ENCODE measurements around the gene ATF6B. TPM values are rescaled to one million over a fixed set of nuclear protein-coding genes. Genes with fewer than 3 reads are reported as not detected.

The ATF6B gene
- total RNA-seq, 1 donor: 23.8 TPM

DNA sequence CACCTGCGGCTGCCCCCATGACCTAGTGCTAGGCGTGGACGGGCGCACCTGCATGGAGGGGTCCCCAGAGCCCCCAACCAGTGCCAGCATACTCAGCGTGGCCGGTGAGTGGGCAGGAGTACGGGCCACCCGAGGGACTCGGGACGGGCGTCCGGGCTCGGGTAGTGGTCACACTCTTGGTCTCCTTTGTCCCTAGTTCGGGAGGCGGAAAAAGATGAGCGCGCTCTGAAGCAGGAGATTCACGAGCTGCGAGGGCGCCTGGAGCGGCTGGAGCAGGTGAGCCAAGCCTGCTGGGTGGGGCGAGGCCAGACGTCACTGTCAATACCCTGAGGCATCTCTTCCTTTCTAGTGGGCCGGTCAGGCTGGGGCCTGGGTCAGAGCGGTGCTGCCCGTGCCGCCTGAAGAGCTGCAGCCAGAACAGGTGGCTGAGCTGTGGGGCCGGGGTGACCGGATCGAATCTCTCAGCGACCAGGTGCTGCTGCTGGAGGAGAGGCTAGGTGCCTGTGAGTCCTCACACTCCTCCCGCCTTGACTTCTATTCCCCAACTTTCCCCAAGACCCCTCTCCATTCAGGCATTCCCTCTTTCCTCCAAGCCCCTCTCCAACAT, 39.2 kb upstream of the ATF6B start:
- TF ChIP-seq CTCF (IDR thresholded peaks at IDR 0.05; ENCODE audit: insufficient read depth, low read length): no peak
- DNase-seq (ENCODE audit: low read depth): no peak
- no peak overlapping the region for H3K4me3 ChIP-seq (ENCODE audit: low read depth, low read length)

- TF ChIP-seq CTCF (IDR thresholded peaks at IDR 0.05; ENCODE audit: insufficient read depth, low read length): peak; percentile 5
- no peak overlapping the region for H3K4me3 ChIP-seq (ENCODE audit: low read depth, low read length)
- DNase-seq (ENCODE audit: low read depth): no peak
Observed at GRCh38 chr6:32166411-32167061, 38.5 kb upstream of the ATF6B start.

- H3K4me3 ChIP-seq (ENCODE audit: low read depth, low read length): no peak within 1 kb of the TSS
- TF ChIP-seq CTCF (IDR thresholded peaks at IDR 0.05; ENCODE audit: insufficient read depth, low read length): no peak
- DNase-seq (ENCODE audit: low read depth): no peak
Observed at GRCh38 chr6:32164295-32164694, 36.2 kb upstream of the ATF6B start, which contains the start of gene EGFL8. Gene EGFL8, plus strand, starts transcription at chr6:32164595. Its CDS starts 1,571 bp downstream, at chr6:32166166.

- no peak for TF ChIP-seq CTCF (IDR thresholded peaks at IDR 0.05; ENCODE audit: insufficient read depth, low read length)
- no peak for DNase-seq (ENCODE audit: low read depth)
- no peak overlapping the region for H3K4me3 ChIP-seq (ENCODE audit: low read depth, low read length)
Observed at GRCh38 chr6:32163559-32164258, 35.7 kb upstream of the ATF6B start.

DNA sequence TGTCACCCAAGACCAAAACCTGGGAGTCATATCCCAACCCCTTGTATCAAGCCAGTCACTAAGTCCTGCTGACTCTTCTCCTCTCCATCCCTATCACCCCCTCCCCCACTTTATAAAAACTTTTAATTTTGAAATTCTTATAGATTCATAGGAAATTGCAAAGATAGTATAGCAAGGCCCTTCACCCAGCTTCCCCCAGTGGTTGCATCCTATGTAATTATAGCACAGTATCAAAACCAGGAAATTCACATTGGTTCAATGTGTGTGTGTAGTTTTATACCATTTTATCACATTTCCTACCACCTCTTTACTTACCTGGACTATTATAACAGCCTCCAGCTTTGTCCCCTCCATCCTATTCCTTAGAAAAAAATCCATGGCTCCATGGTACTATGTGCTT, 30.0 kb upstream of the ATF6B start:
- TF ChIP-seq CTCF (IDR thresholded peaks at IDR 0.05; ENCODE audit: insufficient read depth, low read length): no peak
- no peak overlapping the region for H3K4me3 ChIP-seq (ENCODE audit: low read depth, low read length)
- no peak for DNase-seq (ENCODE audit: low read depth)

DNA sequence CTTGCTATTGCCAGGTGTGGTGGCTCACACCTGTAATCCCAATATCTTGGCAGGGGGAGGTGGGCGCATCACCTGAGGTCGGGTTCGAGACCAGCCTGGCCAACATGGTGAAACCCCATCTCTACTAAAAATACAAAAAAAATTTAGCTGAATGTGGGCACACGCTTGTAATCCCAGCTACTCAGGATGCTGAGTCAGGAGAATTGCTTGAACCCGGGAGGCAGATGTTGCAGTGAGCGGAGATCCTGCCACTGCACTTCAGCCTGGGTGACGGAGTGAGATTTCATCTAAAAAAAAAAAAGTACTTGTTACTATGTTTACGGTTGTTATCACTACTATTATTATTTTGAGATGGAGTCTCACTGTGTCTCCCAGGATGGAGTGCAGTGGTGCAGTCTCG, 28.8 kb upstream of the ATF6B start:
- DNase-seq (ENCODE audit: low read depth): no peak
- no peak overlapping the region for H3K4me3 ChIP-seq (ENCODE audit: low read depth, low read length)
- TF ChIP-seq CTCF (IDR thresholded peaks at IDR 0.05; ENCODE audit: insufficient read depth, low read length): no peak
